ENCODE data around the gene F9.

Gene F9

GRCh38 chrX:139600105-139600504 is 69.6 kb downstream of the F9 start:
- no peak for DNase-seq (ENCODE audit: low read depth in 2 of 2)

All from stimulated activated CD8-positive, alpha-beta memory T cell treated with anti-CD3 and anti-CD28 coated beads, Interleukin-15, amount 100 ng/mL, for 4 hours (primary cell).